ENCODE results near the gene ZC2HC1C.

Gene ZC2HC1C

DNA sequence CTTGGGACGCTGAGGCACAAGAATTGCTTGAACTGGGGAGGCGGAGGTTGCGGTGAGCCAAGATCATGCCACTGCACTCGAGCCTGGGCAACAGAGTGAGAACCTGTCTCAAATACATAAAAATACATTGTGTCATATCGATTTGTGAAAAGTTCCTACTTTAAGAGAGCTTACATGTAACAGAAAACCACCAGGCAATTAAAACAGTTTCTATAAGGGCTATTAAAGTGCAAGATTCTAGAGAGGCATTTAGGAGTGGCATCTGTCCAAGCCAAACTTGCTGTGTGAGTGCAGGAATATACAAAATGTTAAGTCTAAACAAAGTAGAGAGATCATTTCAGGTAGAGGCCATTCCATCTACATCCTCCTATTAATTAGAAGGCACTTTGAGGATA lies 59.2 kb downstream of the ZC2HC1C start:
- in situ Hi-C loops (cut with MboI; ENCODE audit: low sequenced_read_pairs) = loop anchor here (25.0 kb wide), 1 partner anchor 159 kb away; the partner anchor contains the start of gene FOS

Measured in hTERT RPE-1 (cell line).